ENCODE results near the gene ITGAX. TPM values are rescaled to one million over a fixed set of nuclear protein-coding genes. Genes with fewer than 3 reads are reported as not detected.

The ITGAX gene
- total RNA-seq, 1 experiment from 2014 or later: 1.9 TPM

- no TSS peak for BruUV-seq (replicated peaks)
These were observed 20.3 kb downstream of the ITGAX start for GRCh38 chr16:31375231-31375630.

GRCh38 chr16:31376705-31377104 lies 21.7 kb downstream of the ITGAX start:
- no peak overlapping the region for H2AFZ ChIP-seq (ENCODE audit: low read depth, low read length, poor library complexity, severe bottlenecking)
- H3K9ac ChIP-seq (ENCODE audit: low read length): no peak overlapping the region
- BruUV-seq (replicated peaks): no TSS peak
- no peaks in the 10 kb centered on the region for H3K36me3 ChIP-seq (ENCODE audit: control insufficient read depth in 1 of 2, insufficient read depth in 2 of 2, low read length in 2 of 2)
- no peaks in the 10 kb centered on the region for H3K9me2 ChIP-seq (ENCODE audit: insufficient read depth)
- H3K27ac ChIP-seq (ENCODE audit: low read depth, low read length): no peak overlapping the region
- POLR2A ChIA-PET: no interaction called here
- H4K20me1 ChIP-seq (ENCODE audit: insufficient read depth): no peaks in the 10 kb centered on the region
- H3K9me3 ChIP-seq (ENCODE audit: control insufficient read depth in 1 of 2, insufficient read depth in 1 of 2, low read depth in 1 of 2, low read length in 2 of 2): no peaks in the 10 kb centered on the region
- H3K27me3 ChIP-seq (ENCODE audit: insufficient read depth, low read length): peaks cover 3% of the 10 kb centered on the region; the same call in 1 of the 2 replicates
- H3K4me1 ChIP-seq (ENCODE audit: control insufficient read depth in 1 of 2, insufficient read depth in 2 of 2, low read length in 2 of 2): no peaks in the 10 kb centered on the region
- no peaks in the 10 kb centered on the region for H3K79me2 ChIP-seq (ENCODE audit: insufficient read depth, low read length)
- intact Hi-C loops (cut with micrococcal nuclease): no loop called here
- DNase-seq (ENCODE audit: low read depth, low spot score) (no peak), ATAC-seq (no peak)
- H3K4me3 ChIP-seq (replicated peaks in 1 of 2; ENCODE audit: low read depth in 1 of 2, low read length in 2 of 2): no peak overlapping the region
- H3K4me2 ChIP-seq (ENCODE audit: low read length): no peak overlapping the region
- RAD21 ChIA-PET (ENCODE audit: low non-redundant PET in 1 of 2, low total read pairs in 2 of 2, uncharacterized antibody in 2 of 2, unreplicated experiment in 2 of 2): no interaction called here
- CTCF ChIA-PET: no interaction called here
- TF ChIP-seq ZFX (IDR thresholded peaks at IDR 0.05) (no peak), FOSL1 (IDR thresholded peaks at IDR 0.05; ENCODE audit: low read depth) (no peak), JUND (IDR thresholded peaks at IDR 0.05) (no peak), YY1 (IDR thresholded peaks at IDR 0.05; ENCODE audit: extremely low read depth, insufficient replicate concordance, low read depth, low read length) (no peak), POLR2A (IDR thresholded peaks at IDR 0.05; ENCODE audit: borderline replicate concordance, extremely low read depth, insufficient read depth, insufficient read length) (no peak), SIN3A (IDR thresholded peaks at IDR 0.05; ENCODE audit: low read depth) (no peak), ZNF274 (IDR thresholded peaks at IDR 0.05; ENCODE audit: low read depth, low read length) (no peak), EZH2 (IDR thresholded peaks at IDR 0.05) (no peak), ATF3 (IDR thresholded peaks at IDR 0.05) (no peak), SRF (IDR thresholded peaks at IDR 0.05; ENCODE audit: low read depth) (no peak), ELF1 (IDR thresholded peaks at IDR 0.05; ENCODE audit: borderline replicate concordance, low read depth) (no peak), CEBPB (IDR thresholded peaks at IDR 0.05; ENCODE audit: low read depth) (no peak)
- TF ChIP-seq, protein P1, sequence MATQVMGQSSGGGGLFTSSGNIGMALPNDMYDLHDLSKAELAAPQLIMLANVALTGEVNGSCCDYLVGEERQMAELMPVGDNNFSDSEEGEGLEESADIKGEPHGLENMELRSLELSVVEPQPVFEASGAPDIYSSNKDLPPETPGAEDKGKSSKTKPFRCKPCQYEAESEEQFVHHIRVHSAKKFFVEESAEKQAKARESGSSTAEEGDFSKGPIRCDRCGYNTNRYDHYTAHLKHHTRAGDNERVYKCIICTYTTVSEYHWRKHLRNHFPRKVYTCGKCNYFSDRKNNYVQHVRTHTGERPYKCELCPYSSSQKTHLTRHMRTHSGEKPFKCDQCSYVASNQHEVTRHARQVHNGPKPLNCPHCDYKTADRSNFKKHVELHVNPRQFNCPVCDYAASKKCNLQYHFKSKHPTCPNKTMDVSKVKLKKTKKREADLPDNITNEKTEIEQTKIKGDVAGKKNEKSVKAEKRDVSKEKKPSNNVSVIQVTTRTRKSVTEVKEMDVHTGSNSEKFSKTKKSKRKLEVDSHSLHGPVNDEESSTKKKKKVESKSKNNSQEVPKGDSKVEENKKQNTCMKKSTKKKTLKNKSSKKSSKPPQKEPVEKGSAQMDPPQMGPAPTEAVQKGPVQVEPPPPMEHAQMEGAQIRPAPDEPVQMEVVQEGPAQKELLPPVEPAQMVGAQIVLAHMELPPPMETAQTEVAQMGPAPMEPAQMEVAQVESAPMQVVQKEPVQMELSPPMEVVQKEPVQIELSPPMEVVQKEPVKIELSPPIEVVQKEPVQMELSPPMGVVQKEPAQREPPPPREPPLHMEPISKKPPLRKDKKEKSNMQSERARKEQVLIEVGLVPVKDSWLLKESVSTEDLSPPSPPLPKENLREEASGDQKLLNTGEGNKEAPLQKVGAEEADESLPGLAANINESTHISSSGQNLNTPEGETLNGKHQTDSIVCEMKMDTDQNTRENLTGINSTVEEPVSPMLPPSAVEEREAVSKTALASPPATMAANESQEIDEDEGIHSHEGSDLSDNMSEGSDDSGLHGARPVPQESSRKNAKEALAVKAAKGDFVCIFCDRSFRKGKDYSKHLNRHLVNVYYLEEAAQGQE (IDR thresholded peaks at IDR 0.05; ENCODE audit: low read depth): no peak

More at GRCh38 chr16:31375231-31375630, 20.3 kb downstream of the ITGAX start:
- intact Hi-C loops (cut with micrococcal nuclease): no loop called here
- H3K9me3 ChIP-seq (ENCODE audit: control insufficient read depth in 1 of 2, insufficient read depth in 1 of 2, low read depth in 1 of 2, low read length in 2 of 2): no peaks in the 10 kb centered on the region
- H3K27me3 ChIP-seq (ENCODE audit: insufficient read depth, low read length): peaks cover 3% of the 10 kb centered on the region; the same call in 1 of the 2 replicates
- DNase-seq (ENCODE audit: low read depth, low spot score) (no peak), ATAC-seq (no peak)
- ChIA-PET RAD21 (ENCODE audit: low non-redundant PET in 1 of 2, low total read pairs in 2 of 2, uncharacterized antibody in 2 of 2, unreplicated experiment in 2 of 2) (no interaction called here), POLR2A (no interaction called here), CTCF (interaction anchor here (1.1 kb wide), 1 partner anchor 11 kb away, joined by 3 read pairs; no protein-coding TSS in a partner anchor)
- H3K4me2 ChIP-seq (ENCODE audit: low read length): no peak overlapping the region
- H2AFZ ChIP-seq (ENCODE audit: low read depth, low read length, poor library complexity, severe bottlenecking): no peak overlapping the region
- no peak overlapping the region for H3K4me3 ChIP-seq (replicated peaks in 1 of 2; ENCODE audit: low read depth in 1 of 2, low read length in 2 of 2)
- H3K27ac ChIP-seq (ENCODE audit: low read depth, low read length): no peak overlapping the region
- no peaks in the 10 kb centered on the region for H3K36me3 ChIP-seq (ENCODE audit: control insufficient read depth in 1 of 2, insufficient read depth in 2 of 2, low read length in 2 of 2)
- no peaks in the 10 kb centered on the region for H3K9me2 ChIP-seq (ENCODE audit: insufficient read depth)
- H4K20me1 ChIP-seq (ENCODE audit: insufficient read depth): no peaks in the 10 kb centered on the region
- TF ChIP-seq ZNF274 (IDR thresholded peaks at IDR 0.05; ENCODE audit: low read depth, low read length) (no peak), ZBTB33 (IDR thresholded peaks at IDR 0.05; ENCODE audit: extremely low read depth, insufficient replicate concordance, low read length) (no peak), FOSL1 (IDR thresholded peaks at IDR 0.05; ENCODE audit: low read depth) (no peak), CEBPB (IDR thresholded peaks at IDR 0.05; ENCODE audit: low read depth) (no peak)
- H3K4me1 ChIP-seq (ENCODE audit: control insufficient read depth in 1 of 2, insufficient read depth in 2 of 2, low read length in 2 of 2): no peaks in the 10 kb centered on the region
- H3K79me2 ChIP-seq (ENCODE audit: insufficient read depth, low read length): no peaks in the 10 kb centered on the region
- no peak overlapping the region for H3K9ac ChIP-seq (ENCODE audit: low read length)
